H1 (cell line): Measurements from ENCODE around the gene NRM. TPM values are rescaled to one million over a fixed set of nuclear protein-coding genes. Genes with fewer than 3 reads are reported as not detected.

Source experiments
- ATF2 ChIP-seq: IDR thresholded peaks from 2 replicates; pipeline ENCODE4 v1.6.1; 2012; ENCODE audit warnings: low read length, inconsistent platforms
- CBX5 ChIP-seq: fragments of 300-800, 300-1000 bp; sonication (generic); IDR thresholded peaks from 2 replicates; pipeline ENCODE4 v1.7.1; 2016; ENCODE audit warnings: antibody characterized with exemption, low read length, low read depth
- CHD7 ChIP-seq: fragments of 300-600 bp; sonication (generic); IDR thresholded peaks from 2 replicates; pipeline ENCODE4 v1.7.1; 2012; ENCODE audit warnings: low read length, moderate library complexity, mild to moderate bottlenecking, inconsistent platforms; ENCODE audit not compliant: insufficient replicate concordance
- KDM1A ChIP-seq: fragments of 200-600, 300-600 bp; sonication (generic); IDR thresholded peaks from 2 replicates; pipeline ENCODE4 v1.7.1; 2016; ENCODE audit warnings: mild to moderate bottlenecking, low read length, borderline replicate concordance
- KDM5A ChIP-seq: fragments of 200-600 bp; IDR thresholded peaks from 2 replicates; pipeline ENCODE4 v1.7.1; 2012; ENCODE audit warnings: mild to moderate bottlenecking, low read length, inconsistent platforms, mixed read lengths
- SRF ChIP-seq: IDR thresholded peaks from 2 replicates; pipeline ENCODE4 v1.6.1; 2011; ENCODE audit warnings: mild to moderate bottlenecking, low read depth, low read length, moderate library complexity
- USF2 ChIP-seq: IDR thresholded peaks from 2 replicates; pipeline ENCODE4 v1.6.1; 2011; ENCODE audit warnings: low read length, improper control_type of control experiment
- polyA plus RNA-seq, 7 experiments: library from polyadenylated mRNA; depleted of rRNA in 3 of 7; stranded (reverse) in 5 of 7; unstranded in 2 of 7; fragments of >200 nt in 5 of 7; fragments of 200-250 nt in 2 of 7; gene quantifications; 1 replicate in 5 of 7; 2 replicates in 1 of 7; 4 replicates in 1 of 7; pipeline versions ENCODE4 v1.2.1 to v1.2.3, GENCODE V29; 2011 to 2013; ENCODE audit warnings: missing spikeins in 2 of 7, mixed read lengths in 2 of 7
- total RNA-seq: library from RNA; stranded (reverse); fragmentation: NEBNext Ultra II Directional; extraction: Animal tissue kit (Norgen Biotek cat#: 25700); gene quantifications from 2 replicates; pipeline ENCODE4 v1.2.1, GENCODE V29; 2021

Gene NRM
- total and polyA plus RNA-seq, 2 of the 8 experiments (the other 6 are each of a cell fraction or from before 2014, with no cell fraction given): 27.3 to 50.4 TPM

- TF ChIP-seq CHD7 (no peak), KDM5A (no peak), KDM1A (no peak), ATF2 (peak; percentile 26; the same call in 1 of the 2 replicates), USF2 (peak; percentile 94), CBX5 (no peak), SRF (no peak)
Observed at GRCh38 chr6:30721198-30722024, 30.6 kb upstream of the NRM start (continued).
